ENCODE measurements around the gene TNIK. TPM values are rescaled to one million over a fixed set of nuclear protein-coding genes. Genes with fewer than 3 reads are reported as not detected.

TNIK gene
- total RNA-seq, 1 experiment from 2014 or later = 0.69 TPM

- no TSS peak for BruUV-seq (replicated peaks)
- no peaks in the 10 kb centered on the region for H3K4me1 ChIP-seq (ENCODE audit: insufficient read depth, low read length, poor library complexity, severe bottlenecking)
- no peak for TF ChIP-seq CTCF (conservative IDR thresholded peaks at IDR 0.05; ENCODE audit: low read depth, low read length)
- no peak for TF ChIP-seq EZH2 (IDR thresholded peaks at IDR 0.05; ENCODE audit: borderline replicate concordance, low read depth, low read length, poor library complexity, severe bottlenecking)
- no peaks in the 10 kb centered on the region for H3K9me3 ChIP-seq (ENCODE audit: low read depth, low read length, poor library complexity, severe bottlenecking)
- H3K36me3 ChIP-seq (ENCODE audit: insufficient read depth, low read length, poor library complexity, severe bottlenecking) = no peaks in the 10 kb centered on the region
- intact Hi-C loops (cut with micrococcal nuclease; ENCODE audit: unreplicated experiment) = no loop called here
- H3K27ac ChIP-seq (ENCODE audit: low read depth, low read length, poor library complexity, severe bottlenecking) = no peak overlapping the region
- no peak for DNase-seq (ENCODE audit: low spot score)
- no peak overlapping the region for H3K4me3 ChIP-seq (ENCODE audit: low read depth, low read length, poor library complexity, severe bottlenecking)
- ChIA-PET CTCF (no interaction called here), POLR2A (ENCODE audit: low non-redundant PET) (interaction anchor here (0.6 kb wide), 1 partner anchor 487 kb away, joined by 4 read pairs; no protein-coding TSS in a partner anchor)
- no peaks in the 10 kb centered on the region for H3K27me3 ChIP-seq (replicated peaks; ENCODE audit: insufficient read depth, low read depth, low read length, poor library complexity)
Observed at GRCh38 chr3:171239757-171240503, 220.3 kb downstream of the TNIK start.

GRCh38 chr3:171237009-171237385, 223.2 kb downstream of the TNIK start:
- H3K4me3 ChIP-seq (ENCODE audit: low read depth, low read length, poor library complexity, severe bottlenecking) = no peak overlapping the region
- no peaks in the 10 kb centered on the region for H3K9me3 ChIP-seq (ENCODE audit: low read depth, low read length, poor library complexity, severe bottlenecking)
- DNase-seq (ENCODE audit: low spot score) = no peak
- no peaks in the 10 kb centered on the region for H3K4me1 ChIP-seq (ENCODE audit: insufficient read depth, low read length, poor library complexity, severe bottlenecking)
- TF ChIP-seq CTCF (conservative IDR thresholded peaks at IDR 0.05; ENCODE audit: low read depth, low read length) = no peak
- no peak for TF ChIP-seq EZH2 (IDR thresholded peaks at IDR 0.05; ENCODE audit: borderline replicate concordance, low read depth, low read length, poor library complexity, severe bottlenecking)
- H3K36me3 ChIP-seq (ENCODE audit: insufficient read depth, low read length, poor library complexity, severe bottlenecking) = no peaks in the 10 kb centered on the region
- intact Hi-C loops (cut with micrococcal nuclease; ENCODE audit: unreplicated experiment) = no loop called here
- ChIA-PET CTCF (no interaction called here), POLR2A (ENCODE audit: low non-redundant PET) (no interaction called here)
- no peak overlapping the region for H3K27ac ChIP-seq (ENCODE audit: low read depth, low read length, poor library complexity, severe bottlenecking)
- no TSS peak for BruUV-seq (replicated peaks)
- H3K27me3 ChIP-seq (replicated peaks; ENCODE audit: insufficient read depth, low read depth, low read length, poor library complexity) = no peaks in the 10 kb centered on the region

- intact Hi-C loops (cut with micrococcal nuclease; ENCODE audit: unreplicated experiment) = no loop called here
- TF ChIP-seq CTCF (conservative IDR thresholded peaks at IDR 0.05; ENCODE audit: low read depth, low read length) = no peak
- TF ChIP-seq EZH2 (IDR thresholded peaks at IDR 0.05; ENCODE audit: borderline replicate concordance, low read depth, low read length, poor library complexity, severe bottlenecking) = no peak
- Histone ChIP-seq H3K4me3 (ENCODE audit: low read depth, low read length, poor library complexity, severe bottlenecking) (no peak overlapping the region), H3K4me1 (ENCODE audit: insufficient read depth, low read length, poor library complexity, severe bottlenecking) (no peaks in the 10 kb centered on the region), H3K9me3 (ENCODE audit: low read depth, low read length, poor library complexity, severe bottlenecking) (no peaks in the 10 kb centered on the region), H3K36me3 (ENCODE audit: insufficient read depth, low read length, poor library complexity, severe bottlenecking) (no peaks in the 10 kb centered on the region), H3K27me3 (replicated peaks; ENCODE audit: insufficient read depth, low read depth, low read length, poor library complexity) (no peaks in the 10 kb centered on the region), H3K27ac (ENCODE audit: low read depth, low read length, poor library complexity, severe bottlenecking) (no peak overlapping the region)
- ChIA-PET CTCF (no interaction called here), POLR2A (ENCODE audit: low non-redundant PET) (no interaction called here)
- BruUV-seq (replicated peaks) = no TSS peak
- no peak for DNase-seq (ENCODE audit: low spot score)
Observed at GRCh38 chr3:171236265-171237008, 223.8 kb downstream of the TNIK start.

All from A673 (cell line).